Kidney epithelial cell (primary cell): ENCODE measurements around the gene RIN3. TPM values are rescaled to one million over a fixed set of nuclear protein-coding genes. Genes with fewer than 3 reads are reported as not detected.

Experiments used
- DNase-seq: peaks from one replicate; pipeline ENCODE4 v3.0.0-alpha.2; 2010; ENCODE audit warnings: low read depth
- H3K27me3 ChIP-seq: 2 replicates; pipeline ENCODE4 v1.6.0; 2011; ENCODE audit warnings: low read length; ENCODE audit not compliant: control insufficient read depth, insufficient read depth
- H3K36me3 ChIP-seq: 2 replicates; pipeline ENCODE4 v1.5.1; 2011; ENCODE audit warnings: low read length; ENCODE audit not compliant: control insufficient read depth, insufficient read depth
- H3K4me3 ChIP-seq: 2 replicates; pipeline ENCODE4 v1.5.1; 2011; ENCODE audit warnings: low read depth, mild to moderate bottlenecking, control low read depth, low read length
- CTCF ChIP-seq: IDR thresholded peaks from 2 replicates; pipeline ENCODE4 v1.5.1; 2011; ENCODE audit warnings: mild to moderate bottlenecking, moderate library complexity, low read length, control low read depth, inconsistent platforms; ENCODE audit not compliant: insufficient read depth, poor library complexity, severe bottlenecking
- total RNA-seq: library from RNA; depleted of rRNA; stranded (reverse); fragments of >200 nt; gene quantifications from 2 replicates; pipeline ENCODE4 v1.2.3, GENCODE V29; 2015

Gene RIN3
- total RNA-seq, 1 donor from 2014 or later, result 6.0 TPM

- Histone ChIP-seq H3K27me3 (no peaks in the 10 kb centered on the region), H3K36me3 (no peaks in the 10 kb centered on the region), H3K4me3 (no peak overlapping the region)
- TF ChIP-seq CTCF, result no peak
- no peak for DNase-seq
Observed at GRCh38 chr14:92619671-92620456, 106.3 kb downstream of the RIN3 start.

GRCh38 chr14:92622311-92622710 is 108.7 kb downstream of the RIN3 start:
- Histone ChIP-seq H3K4me3 (no peak overlapping the region), H3K36me3 (no peaks in the 10 kb centered on the region), H3K27me3 (no peaks in the 10 kb centered on the region)
- DNase-seq, result no peak
- no peak for TF ChIP-seq CTCF

GRCh38 chr14:92624764-92625163 is 111.2 kb downstream of the RIN3 start:
- no peak for TF ChIP-seq CTCF
- Histone ChIP-seq H3K4me3 (no peak overlapping the region), H3K27me3 (no peaks in the 10 kb centered on the region), H3K36me3 (no peaks in the 10 kb centered on the region)
- DNase-seq, result no peak

GRCh38 chr14:92625213-92625612 is 111.6 kb downstream of the RIN3 start:
- no peak overlapping the region for H3K4me3 ChIP-seq

GRCh38 chr14:92626041-92626440 is 112.5 kb downstream of the RIN3 start:
- no peak for TF ChIP-seq CTCF

More at GRCh38 chr14:92625213-92625612, 111.6 kb downstream of the RIN3 start:
- DNase-seq, result peak; percentile 84
- Histone ChIP-seq H3K36me3 (no peaks in the 10 kb centered on the region), H3K27me3 (no peaks in the 10 kb centered on the region)
- no peak for TF ChIP-seq CTCF

More at GRCh38 chr14:92626041-92626440, 112.5 kb downstream of the RIN3 start:
- DNase-seq, result no peak
- no peak overlapping the region for H3K4me3 ChIP-seq
- H3K36me3 ChIP-seq, result no peaks in the 10 kb centered on the region
- no peaks in the 10 kb centered on the region for H3K27me3 ChIP-seq
